Measurements from ENCODE around the gene RIC1. TPM values are rescaled to one million over a fixed set of nuclear protein-coding genes. Genes with fewer than 3 reads are reported as not detected.

The RIC1 gene
- total and polyA plus RNA-seq, 3 experiments from 2014 or later = 6.3 to 15.0 (median 13.2) TPM

DNA sequence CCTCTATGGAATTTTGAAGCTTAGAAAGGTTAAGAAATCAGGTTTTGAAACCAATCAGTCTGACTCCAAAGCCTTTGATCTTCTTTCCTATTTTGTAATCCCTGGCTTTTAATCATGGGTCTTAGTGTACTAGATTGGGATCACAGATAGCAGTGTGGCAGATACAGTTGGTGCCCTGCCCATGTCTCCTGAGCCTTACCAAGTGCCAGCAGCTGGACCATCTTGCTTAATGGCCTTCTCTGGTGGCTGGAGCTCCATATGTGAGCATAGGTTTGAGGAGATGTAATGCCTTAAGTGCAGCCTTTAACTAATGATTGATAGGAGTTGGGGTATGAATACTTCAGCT lies 16.7 kb upstream of the RIC1 start:
- no peak for DNase-seq
- CTCF ChIA-PET = interaction anchor here (0.9 kb wide), 1 partner anchor 12 kb away, joined by 6 read pairs; no protein-coding TSS in a partner anchor
- Histone ChIP-seq H3K4me1 (ENCODE audit: insufficient read depth, low read length) (peaks cover 10% of the 10 kb centered on the region), H3K27ac (ENCODE audit: low read depth, low read length) (no peak overlapping the region), H3K9me3 (ENCODE audit: low read length) (no peaks in the 10 kb centered on the region), H3K27me3 (ENCODE audit: insufficient read depth, low read length, poor library complexity, severe bottlenecking) (no peaks in the 10 kb centered on the region), H3K4me3 (ENCODE audit: low read length) (no peak overlapping the region), H3K36me3 (ENCODE audit: insufficient read depth, low read length) (no peaks in the 10 kb centered on the region)
- Mint-ChIP-seq H3K4me3 (no peak overlapping the region), H3K9me3 (no peaks in the 10 kb centered on the region), H3K27me3 (no peaks in the 10 kb centered on the region), H3K4me1 (peaks cover 10 to 19% (median 12%) of the 10 kb centered on the region in 3 donors), H3K36me3 (peaks cover 0 to 2% (median 0%) of the 10 kb centered on the region in 3 donors), H3K27ac (no peak overlapping the region)
- POLR2A ChIA-PET = no interaction called here

DNA sequence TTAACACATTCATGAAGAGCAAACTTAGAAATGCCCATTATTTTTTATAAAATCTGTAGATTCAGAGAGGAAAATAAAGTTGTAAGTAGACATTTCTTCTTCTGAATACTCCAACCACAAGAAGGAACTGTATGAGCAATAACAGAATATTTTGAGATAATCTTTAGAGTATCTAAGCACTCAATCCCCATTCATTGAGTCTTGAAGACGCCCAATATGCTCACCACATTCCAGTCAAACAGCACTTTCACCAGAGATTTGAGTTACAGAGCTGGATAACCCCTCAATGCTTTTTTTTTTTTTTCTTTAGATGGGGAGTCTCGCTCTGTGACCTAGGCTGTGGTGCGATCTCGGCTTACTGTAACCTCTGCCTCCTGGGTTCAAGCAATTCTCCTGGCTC lies 14.7 kb upstream of the RIC1 start:
- no peak overlapping the region for H3K27ac ChIP-seq (ENCODE audit: low read depth, low read length)
- ChIA-PET POLR2A (no interaction called here), CTCF (no interaction called here)
- DNase-seq = no peak
- Mint-ChIP-seq H3K4me3 (no peak overlapping the region), H3K9me3 (no peaks in the 10 kb centered on the region), H3K4me1 (peaks cover 13 to 21% (median 15%) of the 10 kb centered on the region in 3 donors), H3K36me3 (peaks cover 0 to 4% (median 0%) of the 10 kb centered on the region in 3 donors), H3K27ac (no peak overlapping the region), H3K27me3 (no peaks in the 10 kb centered on the region)
- H3K4me1 ChIP-seq (ENCODE audit: insufficient read depth, low read length) = peaks cover 1% of the 10 kb centered on the region
- H3K4me3 ChIP-seq (ENCODE audit: low read length) = no peak overlapping the region
- no peaks in the 10 kb centered on the region for H3K36me3 ChIP-seq (ENCODE audit: insufficient read depth, low read length)
- H3K9me3 ChIP-seq (ENCODE audit: low read length) = no peaks in the 10 kb centered on the region
- no peaks in the 10 kb centered on the region for H3K27me3 ChIP-seq (ENCODE audit: insufficient read depth, low read length, poor library complexity, severe bottlenecking)

DNA sequence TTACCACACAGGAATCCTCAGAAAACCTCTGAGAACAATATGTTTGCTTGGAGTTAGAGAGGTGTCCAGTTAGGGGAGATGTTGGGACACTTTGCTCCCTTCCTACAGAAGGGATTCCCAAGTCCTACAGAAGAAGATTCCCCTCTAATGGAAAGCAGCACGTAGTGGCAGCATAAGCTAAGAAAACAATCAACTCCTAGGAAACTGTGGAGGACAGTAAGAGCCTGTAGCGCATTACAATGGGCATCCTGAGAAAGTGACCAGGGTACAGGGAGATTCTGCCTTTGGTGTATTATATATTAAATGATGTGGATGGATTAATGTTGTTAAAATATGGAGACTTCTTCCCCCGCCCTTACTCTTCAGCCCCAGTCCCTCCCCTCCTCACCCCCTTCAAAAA lies 13.9 kb upstream of the RIC1 start:
- POLR2A ChIA-PET = no interaction called here

DNA sequence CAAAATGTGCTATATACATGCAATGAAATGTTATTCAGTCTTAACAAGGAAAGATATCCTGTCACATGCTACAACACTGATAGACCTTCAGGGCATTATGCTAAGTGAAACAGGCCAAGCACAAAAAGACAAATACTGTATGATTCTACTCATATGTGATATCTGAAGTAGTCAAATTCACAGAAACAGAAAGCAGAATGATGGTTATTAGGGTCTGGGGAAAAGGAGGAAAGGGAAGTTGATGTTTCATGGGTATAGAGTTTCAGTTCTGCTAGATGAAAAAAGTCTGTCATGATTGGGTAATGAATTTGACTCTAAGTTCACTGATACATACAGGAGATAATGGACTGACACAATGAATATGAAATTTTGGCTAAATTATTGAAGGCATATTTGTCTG lies 11.2 kb upstream of the RIC1 start:
- no peak overlapping the region for H3K27ac ChIP-seq (ENCODE audit: low read depth, low read length)
- H3K36me3 ChIP-seq (ENCODE audit: insufficient read depth, low read length) = no peaks in the 10 kb centered on the region
- H3K4me3 ChIP-seq (ENCODE audit: low read length) = no peak overlapping the region
- Mint-ChIP-seq H3K4me3 (no peak overlapping the region), H3K27ac (peak overlapping the region in 1 of 8 donors; percentile 57), H3K4me1 (peaks cover 13 to 30% (median 19%) of the 10 kb centered on the region in 3 donors), H3K27me3 (no peaks in the 10 kb centered on the region), H3K36me3 (peaks cover 3 to 12% (median 5%) of the 10 kb centered on the region in 3 donors), H3K9me3 (no peaks in the 10 kb centered on the region)
- H3K9me3 ChIP-seq (ENCODE audit: low read length) = no peaks in the 10 kb centered on the region
- no peaks in the 10 kb centered on the region for H3K27me3 ChIP-seq (ENCODE audit: insufficient read depth, low read length, poor library complexity, severe bottlenecking)
- H3K4me1 ChIP-seq (ENCODE audit: insufficient read depth, low read length) = peaks cover 4% of the 10 kb centered on the region
- ChIA-PET CTCF (no interaction called here), POLR2A (no interaction called here)
- DNase-seq = no peak

More for the DNA sequence above, 13.9 kb upstream of the RIC1 start:
- Histone ChIP-seq H3K27me3 (ENCODE audit: insufficient read depth, low read length, poor library complexity, severe bottlenecking) (no peaks in the 10 kb centered on the region), H3K4me1 (ENCODE audit: insufficient read depth, low read length) (no peaks in the 10 kb centered on the region), H3K4me3 (ENCODE audit: low read length) (no peak overlapping the region), H3K36me3 (ENCODE audit: insufficient read depth, low read length) (no peaks in the 10 kb centered on the region), H3K27ac (ENCODE audit: low read depth, low read length) (no peak overlapping the region), H3K9me3 (ENCODE audit: low read length) (no peaks in the 10 kb centered on the region)
- no peaks in the 10 kb centered on the region for H3K9me3 Mint-ChIP-seq
- peaks cover 0 to 4% (median 0%) of the 10 kb centered on the region in 3 donors for H3K36me3 Mint-ChIP-seq
- DNase-seq = no peak
- no peaks in the 10 kb centered on the region for H3K27me3 Mint-ChIP-seq
- no peak overlapping the region for H3K4me3 Mint-ChIP-seq
- CTCF ChIA-PET = no interaction called here
- peak overlapping the region in 1 of 8 donors; percentile 27 for H3K27ac Mint-ChIP-seq
- peaks cover 13 to 20% (median 15%) of the 10 kb centered on the region in 3 donors for H3K4me1 Mint-ChIP-seq

DNA sequence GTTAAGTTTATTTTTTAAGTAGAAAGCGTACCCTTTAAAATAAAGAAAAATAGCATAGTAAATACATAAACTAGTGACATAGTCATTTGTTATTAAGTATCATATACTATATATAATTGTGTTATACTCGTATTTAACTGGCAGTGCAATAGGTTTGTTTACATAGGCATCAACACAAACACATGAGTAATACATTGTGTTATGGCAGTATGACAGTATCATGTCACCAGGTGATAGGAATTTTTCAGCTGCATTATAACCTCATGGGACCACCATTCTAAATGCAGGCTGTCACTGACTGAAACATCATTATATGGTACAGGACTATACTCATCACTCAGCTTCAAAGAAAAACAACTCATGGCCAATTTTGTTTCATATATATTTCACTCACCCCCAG lies 8.4 kb upstream of the RIC1 start:
- no peak overlapping the region for H3K27ac Mint-ChIP-seq
- POLR2A ChIA-PET = no interaction called here
- Histone ChIP-seq H3K4me3 (ENCODE audit: low read length) (no peak overlapping the region), H3K9me3 (ENCODE audit: low read length) (no peaks in the 10 kb centered on the region), H3K27me3 (ENCODE audit: insufficient read depth, low read length, poor library complexity, severe bottlenecking) (no peaks in the 10 kb centered on the region), H3K36me3 (ENCODE audit: insufficient read depth, low read length) (no peaks in the 10 kb centered on the region), H3K27ac (ENCODE audit: low read depth, low read length) (no peak overlapping the region), H3K4me1 (ENCODE audit: insufficient read depth, low read length) (peaks cover 27% of the 10 kb centered on the region)
- no peaks in the 10 kb centered on the region for H3K27me3 Mint-ChIP-seq
- CTCF ChIA-PET = no interaction called here
- H3K36me3 Mint-ChIP-seq = peaks cover 3 to 10% (median 7%) of the 10 kb centered on the region in 3 donors
- peaks cover 21 to 50% (median 30%) of the 10 kb centered on the region in 3 donors for H3K4me1 Mint-ChIP-seq
- H3K4me3 Mint-ChIP-seq = no peak overlapping the region
- no peaks in the 10 kb centered on the region for H3K9me3 Mint-ChIP-seq
- no peak for DNase-seq

DNA sequence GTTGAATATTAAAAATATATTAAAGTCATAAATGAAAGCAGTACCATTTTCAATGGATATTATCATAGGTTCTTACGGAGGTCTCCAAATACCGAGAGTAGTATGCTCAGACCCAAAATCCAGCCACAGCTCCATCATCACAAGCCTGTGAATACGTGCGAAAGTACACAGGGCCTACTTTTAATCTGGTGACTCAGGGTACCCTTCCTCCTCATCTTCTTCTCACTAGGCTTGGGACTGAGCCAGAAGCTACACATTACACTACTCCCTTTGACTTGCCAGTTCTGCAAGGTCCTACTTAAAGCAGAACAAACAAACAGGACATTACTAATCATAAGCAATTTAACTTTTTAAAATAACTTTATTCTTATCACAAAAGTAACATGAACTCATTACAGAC lies 7.6 kb upstream of the RIC1 start:
- Histone ChIP-seq H3K27me3 (ENCODE audit: insufficient read depth, low read length, poor library complexity, severe bottlenecking) (no peaks in the 10 kb centered on the region), H3K27ac (ENCODE audit: low read depth, low read length) (no peak overlapping the region), H3K4me1 (ENCODE audit: insufficient read depth, low read length) (peaks cover 36% of the 10 kb centered on the region), H3K4me3 (ENCODE audit: low read length) (no peak overlapping the region), H3K9me3 (ENCODE audit: low read length) (no peaks in the 10 kb centered on the region), H3K36me3 (ENCODE audit: insufficient read depth, low read length) (no peaks in the 10 kb centered on the region)
- H3K27me3 Mint-ChIP-seq = no peaks in the 10 kb centered on the region
- H3K4me1 Mint-ChIP-seq = peaks cover 26 to 55% (median 33%) of the 10 kb centered on the region in 3 donors
- peaks cover 3 to 10% (median 7%) of the 10 kb centered on the region in 3 donors for H3K36me3 Mint-ChIP-seq
- H3K4me3 Mint-ChIP-seq = no peak overlapping the region
- POLR2A ChIA-PET = no interaction called here
- CTCF ChIA-PET = interaction anchor here (1.2 kb wide), 1 partner anchor 31 kb away, joined by 3 read pairs; no protein-coding TSS in a partner anchor
- no peak for DNase-seq
- H3K9me3 Mint-ChIP-seq = no peaks in the 10 kb centered on the region
- no peak overlapping the region for H3K27ac Mint-ChIP-seq

DNA sequence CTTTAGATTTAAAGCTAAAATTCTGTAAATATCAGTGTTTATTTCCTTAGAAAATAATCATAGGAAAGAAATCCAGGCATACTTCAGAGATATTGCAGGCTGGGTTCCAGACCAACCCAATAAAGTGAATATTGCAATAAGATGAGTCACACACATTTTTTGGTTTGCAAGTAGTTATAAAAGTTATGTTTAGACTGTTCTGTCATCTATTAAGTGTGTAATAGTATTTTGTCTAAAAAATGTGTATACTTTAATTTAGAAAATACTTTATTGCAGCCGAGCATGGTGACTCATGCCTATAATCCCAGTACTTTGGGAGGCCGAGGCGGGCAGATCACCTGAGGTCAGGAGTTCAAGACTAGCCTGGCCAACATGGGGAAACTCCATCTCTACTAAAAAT lies 6.9 kb upstream of the RIC1 start:
- Histone ChIP-seq H3K27ac (ENCODE audit: low read depth, low read length) (no peak overlapping the region), H3K4me3 (ENCODE audit: low read length) (no peak overlapping the region), H3K9me3 (ENCODE audit: low read length) (no peaks in the 10 kb centered on the region), H3K4me1 (ENCODE audit: insufficient read depth, low read length) (peaks cover 41% of the 10 kb centered on the region), H3K27me3 (ENCODE audit: insufficient read depth, low read length, poor library complexity, severe bottlenecking) (no peaks in the 10 kb centered on the region), H3K36me3 (ENCODE audit: insufficient read depth, low read length) (no peaks in the 10 kb centered on the region)
- ChIA-PET CTCF (interaction anchor here (1.2 to 2.6 kb wide), 2 partner anchors 17 to 32 kb away, joined by 3 to 9 read pairs; no protein-coding TSS in a partner anchor), POLR2A (no interaction called here)
- Mint-ChIP-seq H3K4me1 (peaks cover 31 to 60% (median 38%) of the 10 kb centered on the region in 3 donors), H3K27ac (no peak overlapping the region), H3K9me3 (no peaks in the 10 kb centered on the region), H3K4me3 (no peak overlapping the region), H3K36me3 (peaks cover 3 to 10% (median 7%) of the 10 kb centered on the region in 3 donors), H3K27me3 (no peaks in the 10 kb centered on the region)
- no peak for DNase-seq

DNA sequence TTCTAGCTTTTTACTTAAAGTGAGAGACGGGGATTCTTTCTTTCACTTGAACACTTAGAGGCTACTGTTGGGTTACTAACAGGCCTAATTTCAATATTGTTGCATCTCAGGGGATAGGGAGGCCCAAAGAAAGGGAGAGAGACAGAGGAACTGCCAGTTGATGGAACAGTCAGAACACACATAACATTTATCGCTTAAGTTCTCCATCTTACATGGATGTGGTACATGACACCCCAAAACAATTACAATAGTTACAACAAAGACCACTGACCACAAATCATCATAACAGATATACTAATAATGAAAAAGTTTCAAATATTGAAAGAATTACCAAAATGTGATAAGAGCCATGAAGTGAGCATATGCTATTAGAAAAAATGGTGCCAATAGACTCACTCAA lies 4.3 kb upstream of the RIC1 start:
- Histone ChIP-seq H3K36me3 (ENCODE audit: insufficient read depth, low read length) (no peaks in the 10 kb centered on the region), H3K4me1 (ENCODE audit: insufficient read depth, low read length) (peaks cover 49% of the 10 kb centered on the region), H3K4me3 (ENCODE audit: low read length) (no peak overlapping the region), H3K27me3 (ENCODE audit: insufficient read depth, low read length, poor library complexity, severe bottlenecking) (no peaks in the 10 kb centered on the region), H3K27ac (ENCODE audit: low read depth, low read length) (no peak overlapping the region), H3K9me3 (ENCODE audit: low read length) (no peaks in the 10 kb centered on the region)
- Mint-ChIP-seq H3K27me3 (no peaks in the 10 kb centered on the region), H3K4me3 (peak overlapping the region in 1 of 7 donors; percentile 71), H3K36me3 (peaks cover 3 to 23% (median 7%) of the 10 kb centered on the region in 3 donors), H3K4me1 (peaks cover 31 to 55% (median 35%) of the 10 kb centered on the region in 3 donors), H3K27ac (peak overlapping the region in 5 of 8 donors; percentile 54 to 93 (median 75)), H3K9me3 (no peaks in the 10 kb centered on the region)
- DNase-seq = no peak
- ChIA-PET POLR2A (no interaction called here), CTCF (interaction anchor here (1.0 to 2.6 kb wide), 4 partner anchors 20 to 174 kb away, joined by 3 to 9 read pairs (median 7); partner anchors contain the start of gene CD274)

Measured in CD8-positive, alpha-beta memory T cell (primary cell).